DMS53 treated with DMSO at 0.1 percent for 48 hours (cell line): Measurements from ENCODE around the gene DCAF15.

ENCODE experiments used
- DNase-seq: peaks from one replicate; lab custom pipeline; 2025; ENCODE audit not compliant: unreplicated experiment; lab: John Stamatoyannopoulos, UW

Gene DCAF15

GRCh38 chr19:13930402-13930801, 21.9 kb upstream of the DCAF15 start:
- DNase-seq = no peak

DNA sequence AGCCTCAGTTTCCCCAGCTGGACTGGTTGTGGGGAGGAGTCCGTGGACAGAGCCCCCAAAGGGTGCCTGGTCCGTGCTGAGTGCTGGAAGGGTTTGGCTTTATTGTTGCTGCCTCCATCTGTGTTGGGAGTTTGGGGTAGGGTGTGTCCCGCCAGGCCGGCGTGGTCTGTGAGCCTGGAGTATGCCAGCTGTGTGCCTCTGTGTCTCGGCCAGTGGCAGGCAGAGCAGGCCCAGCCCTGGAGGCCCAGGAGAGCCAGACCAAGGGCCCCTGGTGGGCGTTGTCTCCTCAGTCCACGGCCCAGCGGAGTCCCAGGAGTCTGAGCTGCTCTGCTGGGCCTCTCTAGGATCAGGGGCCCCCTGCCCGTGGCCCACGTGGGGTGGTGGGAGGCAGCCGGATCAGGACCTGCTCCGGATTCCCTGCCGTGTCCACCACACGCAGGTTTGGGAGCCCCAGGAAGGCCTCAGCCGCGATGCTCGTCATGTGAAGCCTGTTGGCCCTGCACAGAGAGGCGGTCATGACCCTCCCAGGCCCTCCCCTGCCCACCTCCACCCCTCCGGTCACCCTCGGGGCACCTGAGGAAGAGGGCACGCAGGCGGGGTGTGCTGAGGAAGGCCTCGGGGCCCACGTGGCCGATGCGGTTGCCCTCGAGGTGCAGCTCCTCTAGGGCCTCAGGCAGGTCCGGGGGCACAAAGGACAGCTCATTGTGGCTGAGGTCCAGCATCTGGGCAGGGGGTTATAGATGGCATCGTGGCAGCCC, 20.7 kb upstream of the DCAF15 start:
- no peak for DNase-seq

DNA sequence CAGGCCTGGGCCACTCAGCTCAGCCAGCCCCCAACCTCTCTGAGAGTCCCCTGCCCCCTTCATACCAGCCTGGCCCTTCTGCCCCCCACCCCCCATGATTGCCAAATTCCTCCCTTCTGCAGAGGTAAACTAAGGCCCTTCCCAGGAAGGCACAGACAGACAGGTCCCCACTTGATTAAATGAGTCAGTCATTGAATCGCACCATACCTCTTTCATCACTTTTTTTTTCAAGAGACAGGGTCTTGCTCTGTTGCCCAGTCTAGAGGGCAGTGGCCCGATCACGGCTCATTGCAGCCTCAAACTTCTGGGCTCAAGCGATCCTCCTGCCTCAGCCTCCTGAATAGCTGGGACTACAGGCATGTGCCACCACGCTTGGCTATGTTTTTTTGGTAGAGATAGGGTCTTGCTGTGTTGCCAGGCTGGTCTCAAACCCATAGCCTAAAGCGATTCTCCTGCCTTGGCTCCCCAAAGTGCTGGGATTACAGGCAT, 20.1 kb upstream of the DCAF15 start:
- DNase-seq = no peak

DNA sequence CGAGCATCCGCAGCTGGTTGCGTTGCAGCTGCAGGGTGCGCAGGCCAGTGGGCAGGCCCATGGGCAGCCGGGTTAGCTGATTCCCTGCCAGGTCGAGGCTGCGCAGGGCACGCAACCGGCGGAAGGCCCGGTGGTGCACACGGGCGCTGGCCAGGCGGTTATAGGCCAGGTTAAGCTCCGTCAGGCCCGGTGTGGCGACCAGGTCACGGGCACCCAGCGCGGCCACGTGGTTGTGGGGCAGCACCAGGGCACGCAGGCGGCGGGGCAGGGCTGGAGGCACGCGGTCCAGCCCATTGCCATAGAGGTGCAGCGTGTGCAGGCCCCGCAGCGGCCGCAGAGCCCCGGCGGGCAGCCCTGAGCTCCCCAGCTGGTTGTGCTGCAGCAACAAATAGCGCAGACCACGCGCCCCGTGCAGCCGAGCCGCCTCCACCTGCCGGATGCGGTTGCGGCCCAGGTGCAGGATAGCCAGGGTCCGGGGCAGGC, 19.4 kb upstream of the DCAF15 start:
- DNase-seq = peak; percentile 3

DNA sequence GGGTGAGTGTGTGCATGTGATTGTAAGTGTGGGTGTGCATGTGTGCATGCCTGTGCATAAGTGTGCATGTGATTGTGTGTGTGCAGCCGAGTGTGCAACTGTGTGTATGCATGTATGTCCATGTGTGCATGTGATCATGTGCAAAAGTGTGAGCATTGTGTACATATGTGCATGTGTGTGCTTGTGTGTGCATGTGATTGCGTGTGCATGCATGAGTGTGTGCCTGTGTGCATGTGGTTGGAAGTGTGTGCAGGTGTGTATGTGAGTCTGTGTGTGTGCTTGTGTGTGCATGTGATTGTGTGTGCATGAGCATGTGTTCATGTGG, 17.6 kb upstream of the DCAF15 start:
- no peak for DNase-seq

GRCh38 chr19:13935765-13936510, 16.4 kb upstream of the DCAF15 start:
- DNase-seq = no peak

DNA sequence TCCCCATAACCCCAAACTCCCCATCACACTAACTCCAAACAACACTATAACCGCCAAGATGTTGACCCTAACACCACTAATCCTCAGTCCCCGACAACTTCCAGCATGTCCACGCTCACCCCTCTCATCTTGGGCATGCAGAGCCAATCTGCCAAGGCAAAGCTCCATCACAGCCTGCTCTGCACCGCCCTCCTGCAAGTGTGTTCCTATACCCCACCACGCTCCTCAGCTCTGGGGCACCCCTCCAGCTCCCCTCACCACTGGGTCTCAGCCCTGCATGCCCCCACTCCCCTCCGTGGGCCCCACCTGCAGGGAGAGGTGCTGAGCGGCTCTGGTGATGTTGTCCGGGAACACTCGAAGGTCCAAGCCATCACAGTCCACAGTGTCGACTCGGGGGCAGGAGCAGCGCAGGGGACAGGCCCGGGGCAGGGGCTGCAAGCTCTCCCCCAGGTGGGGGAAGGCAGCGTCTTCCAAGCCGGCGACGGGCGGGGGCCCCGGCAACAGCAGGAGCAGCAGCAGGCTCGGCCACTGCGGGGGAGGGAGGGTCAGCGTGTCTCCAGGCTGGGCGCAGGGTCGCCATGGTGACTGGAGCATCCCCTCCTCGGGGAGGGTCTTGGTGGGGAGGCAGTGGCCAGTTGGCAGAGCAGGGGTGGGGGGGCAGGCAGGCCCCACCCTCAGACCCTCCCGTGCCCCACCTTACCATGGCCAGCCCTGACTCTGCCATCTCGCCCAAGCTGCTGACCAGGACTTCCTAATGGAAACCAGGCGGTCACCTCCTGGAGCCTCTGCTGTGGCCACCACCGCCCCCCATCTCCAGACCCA, 14.6 kb upstream of the DCAF15 start:
- no peak for DNase-seq

DNA sequence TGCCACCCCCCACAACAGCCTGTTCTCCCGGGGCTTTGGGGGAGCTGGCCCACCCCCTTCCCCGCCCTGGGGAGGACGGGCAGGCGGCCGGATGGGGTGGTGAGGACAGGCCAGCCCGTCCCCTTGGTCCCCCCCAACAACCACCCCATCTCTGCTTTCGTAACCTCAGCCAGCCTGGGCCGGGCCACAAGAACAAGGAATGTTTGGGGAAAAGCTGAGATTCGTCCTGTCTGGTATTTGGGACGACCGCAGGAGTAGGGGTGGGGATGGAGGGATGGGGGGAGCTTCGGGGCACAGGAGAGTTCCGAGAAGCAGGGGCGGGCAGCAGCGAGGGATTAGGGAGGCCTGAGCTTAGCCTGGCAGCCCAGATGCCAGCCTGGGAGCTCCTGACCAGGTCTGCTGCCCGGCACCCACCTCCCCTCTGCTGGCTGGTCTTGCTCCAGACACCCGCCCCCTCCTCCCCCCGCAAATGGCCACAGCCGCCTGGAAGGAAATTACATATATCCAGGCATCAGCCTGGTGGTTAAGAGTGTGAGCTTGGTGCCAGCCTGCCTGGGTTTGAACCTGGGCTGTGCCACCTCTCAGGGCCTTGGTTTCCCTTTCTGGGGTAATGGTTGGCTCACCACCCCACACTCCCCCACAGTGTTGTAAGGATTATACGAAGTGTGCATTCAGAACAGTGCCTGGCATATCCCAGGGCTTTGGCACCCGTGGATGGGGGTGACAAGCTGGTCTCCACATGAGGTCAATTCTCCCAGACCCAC, 13.8 kb upstream of the DCAF15 start, which contains the start of gene PODNL1:
Gene PODNL1, minus strand, starts transcription at position 117 of the 764 bp plus-strand sequence. CDS start 236 bp downstream, outside the sequence.
- DNase-seq = no peak

DNA sequence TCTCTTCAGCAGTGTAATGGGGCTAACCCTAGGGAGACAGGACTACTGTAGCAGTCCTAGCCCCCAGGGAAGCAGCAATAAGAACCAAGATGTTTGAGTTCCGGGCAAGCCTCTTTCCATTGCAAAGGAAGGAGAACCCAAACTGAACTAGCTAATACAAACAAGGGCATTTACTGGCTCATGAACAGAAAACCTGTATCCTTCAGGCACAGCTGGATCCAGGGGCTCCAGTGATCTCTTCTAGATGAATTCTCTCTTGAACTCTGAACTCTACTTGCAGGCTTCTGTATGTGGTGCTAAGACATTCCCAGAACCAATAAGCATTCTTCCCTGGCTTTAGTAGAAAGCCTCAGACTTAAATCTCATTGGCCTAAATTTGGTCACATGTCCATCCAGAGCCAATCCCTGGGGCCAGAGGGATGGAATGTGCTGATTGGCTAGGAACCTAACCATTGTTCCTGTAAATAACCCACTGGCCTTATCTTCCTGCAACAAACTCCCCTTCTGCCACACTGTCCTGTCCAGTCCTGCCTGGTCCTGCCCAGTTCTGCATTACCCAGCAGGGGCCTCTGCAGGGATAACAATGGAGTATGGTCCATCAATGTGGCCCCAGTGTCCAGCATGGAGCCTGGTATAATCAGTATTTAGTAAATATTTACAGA, 10.2 kb upstream of the DCAF15 start:
- DNase-seq = no peak

GRCh38 chr19:13946414-13946813, 5.9 kb upstream of the DCAF15 start:
- no peak for DNase-seq

- DNase-seq = no peak
Measured at GRCh38 chr19:13951043-13951442, 1.3 kb upstream of the DCAF15 start.

- no peak for DNase-seq
Measured at GRCh38 chr19:13951799-13952153, 533 bp upstream of the DCAF15 start.

DNA sequence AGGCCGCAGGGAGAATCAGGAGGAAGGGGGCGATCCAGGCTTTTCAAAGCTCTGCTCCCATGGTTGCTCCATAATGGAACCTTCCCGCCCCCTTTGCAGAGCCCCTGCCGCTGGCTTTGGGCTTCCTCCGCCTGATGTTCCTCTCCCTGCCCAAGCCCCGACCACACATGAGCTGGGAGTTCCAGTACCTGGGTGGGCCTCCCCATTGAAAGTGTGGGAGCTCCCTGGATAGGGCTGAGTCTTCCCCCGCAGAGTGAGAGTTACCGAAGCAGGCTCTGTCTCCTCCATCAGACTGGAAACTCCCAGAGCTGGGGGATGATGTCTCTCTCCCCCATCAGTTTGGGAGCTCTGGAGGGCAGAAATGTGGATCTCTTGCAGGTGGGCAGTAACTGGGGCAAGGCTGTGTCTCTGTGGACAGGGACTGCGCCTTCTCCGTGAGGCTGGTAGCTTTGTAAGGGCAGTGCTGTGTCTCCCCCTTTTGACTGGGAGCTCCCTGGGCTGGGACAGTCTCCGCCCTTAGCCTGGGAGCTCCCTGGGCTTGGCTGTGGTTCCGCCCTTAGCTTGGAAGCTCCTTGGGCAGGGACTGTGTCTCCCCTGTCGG, 722 bp downstream of the DCAF15 start:
- no peak for DNase-seq

DNA sequence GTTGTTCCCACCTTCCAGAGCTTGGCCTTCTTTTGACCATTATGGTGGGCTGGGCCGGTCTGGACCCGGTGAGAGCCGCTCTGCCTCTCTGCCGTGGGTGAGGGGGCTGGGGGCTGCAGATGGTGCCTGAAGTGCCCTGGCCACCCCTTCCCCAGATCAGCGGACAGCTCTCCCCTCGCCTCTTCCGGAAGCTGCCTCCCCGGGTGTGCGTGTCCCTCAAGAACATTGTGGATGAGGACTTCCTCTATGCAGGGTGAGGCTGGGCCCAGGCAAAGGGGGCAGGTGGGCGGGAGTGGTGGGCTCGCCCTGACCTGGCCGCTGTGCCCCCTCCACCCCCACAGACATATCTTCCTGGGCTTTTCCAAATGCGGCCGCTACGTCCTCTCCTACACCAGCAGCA, 1.9 kb downstream of the DCAF15 start:
- DNase-seq = no peak

DNA sequence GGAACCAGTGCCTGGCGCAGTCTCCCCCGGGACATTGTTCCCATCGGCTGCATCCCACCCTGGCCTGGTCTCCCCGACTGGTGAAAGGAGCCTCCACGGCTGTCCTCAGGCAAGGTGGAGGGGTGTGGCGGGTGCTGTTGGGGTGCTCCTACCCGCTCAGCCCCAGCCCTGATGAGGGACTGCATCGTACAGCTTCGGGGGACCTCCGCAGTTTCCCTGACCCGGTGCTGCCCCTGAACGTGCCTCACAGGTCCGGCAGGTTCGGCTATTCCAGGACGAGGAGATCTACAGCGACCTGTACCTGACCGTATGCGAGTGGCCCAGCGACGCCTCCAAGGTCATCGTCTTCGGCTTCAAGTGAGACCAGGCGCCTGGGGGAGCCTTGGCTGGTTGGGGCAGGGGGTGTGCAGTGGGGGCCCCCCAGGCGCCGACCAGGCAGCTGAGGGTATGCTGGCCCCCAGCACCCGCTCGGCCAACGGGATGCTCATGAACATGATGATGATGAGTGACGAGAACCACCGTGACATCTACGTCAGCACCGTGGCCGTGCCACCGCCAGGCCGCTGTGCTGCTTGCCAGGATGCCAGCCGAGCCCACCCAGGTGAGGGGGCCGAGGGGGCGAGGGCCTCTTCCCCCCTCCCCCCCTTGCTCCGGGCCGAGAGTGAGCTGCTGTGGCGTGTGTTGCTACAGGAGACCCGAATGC, 3.5 kb downstream of the DCAF15 start:
- DNase-seq = no peak

GRCh38 chr19:13956365-13956744, 4.0 kb downstream of the DCAF15 start:
- no peak for DNase-seq

DNA sequence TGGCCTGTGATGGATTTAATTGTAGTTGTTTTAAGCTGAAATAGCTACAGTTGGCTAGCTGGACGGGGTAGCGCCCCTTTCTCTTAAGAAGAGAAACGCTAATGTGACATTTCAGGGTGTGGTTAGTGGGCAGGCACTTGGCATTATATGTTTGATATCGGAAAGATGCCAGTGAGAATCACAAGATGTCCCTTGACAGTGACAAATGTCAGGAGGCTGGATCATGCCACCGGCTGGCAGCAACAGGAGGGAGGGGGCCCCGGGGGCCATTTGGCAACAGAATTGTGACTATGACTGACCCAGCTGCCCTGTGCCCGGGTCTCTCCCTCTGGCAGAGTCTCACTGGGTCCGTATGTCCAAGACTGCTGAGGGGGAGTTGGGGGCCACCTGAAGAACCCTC, 4.7 kb downstream of the DCAF15 start:
- no peak for DNase-seq

- no peak for DNase-seq
Measured at GRCh38 chr19:13958043-13958442, 5.7 kb downstream of the DCAF15 start.
